ENCODE measurements around the gene ELOVL1. TPM values are rescaled to one million over a fixed set of nuclear protein-coding genes. Genes with fewer than 3 reads are reported as not detected.
"Not testable (repeated sequence)": the region's sequence is repeated elsewhere in the genome, so short reads cannot be mapped to it uniquely, and the experiment has no call there.

Gene ELOVL1
- total RNA-seq, 1 experiment from 2014 or later: 46.3 TPM

DNA sequence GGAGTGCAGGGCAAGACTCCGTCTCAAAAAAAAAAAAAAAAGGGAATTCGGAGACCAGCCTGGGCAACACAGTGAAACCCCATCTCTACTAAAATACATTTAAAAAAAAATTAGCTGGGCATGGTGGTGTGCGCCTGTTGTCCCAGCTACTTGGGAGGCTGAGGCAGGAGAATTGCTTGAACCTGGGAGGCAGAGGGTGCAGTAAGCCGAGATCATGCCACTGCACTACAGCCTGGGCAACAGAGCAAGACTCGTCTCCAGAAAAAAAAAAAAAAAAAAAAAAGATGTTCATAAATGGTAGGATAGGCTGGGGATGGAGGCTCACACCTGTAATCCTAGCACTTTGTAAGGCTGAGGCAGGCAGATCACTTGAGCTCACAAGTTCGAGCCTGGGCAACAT lies 2.0 kb upstream of the ELOVL1 start:
- H3K9me3 ChIP-seq (replicated peaks); H3K36me3 ChIP-seq; DNase-seq; H3K27ac ChIP-seq; H3K4me1 ChIP-seq; H3K4me3 ChIP-seq; H3K27me3 ChIP-seq: not testable (repeated sequence)

DNA sequence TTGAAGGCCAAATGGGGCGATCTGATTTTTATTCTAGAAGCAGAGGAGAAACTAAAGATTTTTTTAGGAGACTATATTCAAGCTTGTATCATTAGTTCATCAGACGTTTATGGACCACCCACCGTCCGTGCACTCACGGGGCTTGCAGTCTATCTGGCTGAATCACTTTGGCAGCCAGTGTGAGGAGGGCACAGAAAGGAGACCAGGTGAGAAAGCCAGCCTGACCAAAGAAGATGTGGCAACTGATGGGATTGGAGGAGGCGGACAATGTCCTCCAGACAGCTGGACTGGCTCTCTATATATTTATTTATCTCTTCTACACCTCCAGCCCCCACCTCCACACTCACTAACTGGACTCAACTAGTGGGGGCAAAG lies 822 bp upstream of the ELOVL1 start:
- Histone ChIP-seq H3K4me3 (peak overlapping the region; percentile 87), H3K4me1 (peaks cover 3% of the 10 kb centered on the region; the same call in 1 of the 2 replicates), H3K36me3 (peaks cover 8% of the 10 kb centered on the region), H3K9me3 (replicated peaks) (no peaks in the 10 kb centered on the region), H3K27me3 (no peaks in the 10 kb centered on the region), H3K27ac (peak overlapping the region; percentile 73)
- DNase-seq: peak in 1 of 2 experiments; percentile 41

GRCh38 chr1:43367026-43367903 lies 546 bp downstream of the ELOVL1 start:
- no peak for DNase-seq
- Histone ChIP-seq H3K27ac (peak overlapping the region; percentile 73; the same call in 1 of the 2 replicates), H3K27me3 (no peaks in the 10 kb centered on the region), H3K9me3 (replicated peaks) (no peaks in the 10 kb centered on the region), H3K4me1 (peaks cover 3% of the 10 kb centered on the region; the same call in 1 of the 2 replicates), H3K36me3 (peaks cover 17% of the 10 kb centered on the region), H3K4me3 (peak overlapping the region; percentile 87)

- DNase-seq: no peak
- H3K4me1 ChIP-seq: peaks cover 3% of the 10 kb centered on the region; the same call in 1 of the 2 replicates
- no peaks in the 10 kb centered on the region for H3K27me3 ChIP-seq
- no peak overlapping the region for H3K27ac ChIP-seq
- peaks cover 23% of the 10 kb centered on the region for H3K36me3 ChIP-seq
- H3K9me3 ChIP-seq (replicated peaks): no peaks in the 10 kb centered on the region
- peak overlapping the region; percentile 87; the same call in 1 of the 2 replicates for H3K4me3 ChIP-seq
Observed at GRCh38 chr1:43366601-43367025, 1.2 kb downstream of the ELOVL1 start.

DNA sequence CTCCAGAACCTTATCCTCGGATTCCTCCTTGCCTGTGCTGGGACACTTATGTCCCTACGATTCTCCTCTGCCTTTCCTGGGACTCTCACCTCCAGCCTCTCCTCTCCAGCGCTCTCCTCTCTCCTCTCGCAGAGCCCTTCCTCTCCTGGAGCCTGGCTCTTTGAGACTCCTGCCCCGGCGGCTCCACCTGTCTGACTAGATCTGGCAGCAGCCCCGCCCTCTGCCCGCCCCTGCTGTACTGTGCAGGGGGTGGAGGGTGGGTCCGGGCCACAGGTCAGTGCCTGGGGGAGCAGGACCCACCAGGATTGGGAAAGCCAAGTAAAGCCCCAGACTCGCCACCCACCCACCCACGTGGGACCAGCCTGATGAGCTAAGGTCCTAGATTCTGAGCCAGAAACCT lies 1.6 kb downstream of the ELOVL1 start:
- Histone ChIP-seq H3K27me3 (no peaks in the 10 kb centered on the region), H3K36me3 (peaks cover 28% of the 10 kb centered on the region), H3K4me1 (peaks cover 3% of the 10 kb centered on the region; the same call in 1 of the 2 replicates), H3K4me3 (no peak overlapping the region), H3K27ac (no peak overlapping the region), H3K9me3 (replicated peaks) (no peaks in the 10 kb centered on the region)
- no peak for DNase-seq

DNA sequence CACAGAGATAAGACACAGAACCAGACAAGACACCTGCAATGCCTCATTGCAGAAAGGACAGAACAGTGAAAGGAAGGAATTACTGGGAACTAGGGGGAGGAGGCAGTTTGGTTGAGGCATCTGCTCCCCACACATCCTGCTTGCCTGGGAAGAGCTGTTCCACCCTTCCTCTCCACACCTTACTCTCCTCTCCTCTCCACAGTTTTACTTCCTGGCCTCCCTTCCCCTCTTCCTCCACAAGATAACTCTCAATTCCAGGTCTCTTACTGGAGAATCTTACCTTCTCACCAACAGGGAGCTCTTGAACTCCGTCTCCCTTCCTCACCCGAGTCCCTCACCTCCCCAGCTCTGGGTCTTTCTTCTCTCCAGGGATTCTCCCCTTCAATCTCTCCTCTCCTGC lies 2.1 kb downstream of the ELOVL1 start:
- H3K4me1 ChIP-seq: peaks cover 4% of the 10 kb centered on the region; the same call in 1 of the 2 replicates
- no peak overlapping the region for H3K4me3 ChIP-seq
- no peak for DNase-seq
- H3K36me3 ChIP-seq: peaks cover 33% of the 10 kb centered on the region
- no peaks in the 10 kb centered on the region for H3K9me3 ChIP-seq (replicated peaks)
- H3K27me3 ChIP-seq: no peaks in the 10 kb centered on the region
- H3K27ac ChIP-seq: no peak overlapping the region

DNA sequence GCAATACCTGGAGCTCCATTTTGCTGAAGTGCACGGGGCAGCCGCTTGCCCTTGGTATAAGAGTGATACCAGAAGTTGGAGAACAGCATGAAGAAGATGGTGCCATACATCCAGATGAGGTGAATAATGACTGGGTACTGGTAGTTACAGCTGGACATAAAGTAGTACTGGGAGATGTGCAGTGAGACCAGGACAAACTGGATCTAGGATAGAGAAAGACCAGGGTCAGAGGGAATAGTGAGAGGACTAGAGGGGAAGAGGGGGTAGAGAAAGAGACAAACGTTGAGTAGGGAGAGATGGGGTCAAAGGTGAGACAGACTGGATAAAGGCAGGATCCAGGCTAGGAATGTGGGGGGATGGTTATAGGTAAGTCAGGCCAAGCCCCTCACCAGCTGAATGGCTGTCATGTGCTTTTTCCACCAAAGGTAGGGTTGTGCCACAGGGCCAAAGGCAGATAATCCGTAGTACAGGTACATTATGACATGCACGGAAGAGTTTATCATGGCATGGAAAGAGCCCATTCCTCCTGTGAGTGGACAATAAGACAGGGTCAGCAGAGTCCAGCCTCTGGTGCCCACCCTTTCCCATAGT lies 3.8 kb downstream of the ELOVL1 start:
- H3K9me3 ChIP-seq (replicated peaks): no peaks in the 10 kb centered on the region
- H3K4me3 ChIP-seq: no peak overlapping the region
- H3K36me3 ChIP-seq: peaks cover 39% of the 10 kb centered on the region
- DNase-seq: no peak
- H3K4me1 ChIP-seq: peaks cover 10% of the 10 kb centered on the region; the same call in 1 of the 2 replicates
- no peak overlapping the region for H3K27ac ChIP-seq
- H3K27me3 ChIP-seq: no peaks in the 10 kb centered on the region

DNA sequence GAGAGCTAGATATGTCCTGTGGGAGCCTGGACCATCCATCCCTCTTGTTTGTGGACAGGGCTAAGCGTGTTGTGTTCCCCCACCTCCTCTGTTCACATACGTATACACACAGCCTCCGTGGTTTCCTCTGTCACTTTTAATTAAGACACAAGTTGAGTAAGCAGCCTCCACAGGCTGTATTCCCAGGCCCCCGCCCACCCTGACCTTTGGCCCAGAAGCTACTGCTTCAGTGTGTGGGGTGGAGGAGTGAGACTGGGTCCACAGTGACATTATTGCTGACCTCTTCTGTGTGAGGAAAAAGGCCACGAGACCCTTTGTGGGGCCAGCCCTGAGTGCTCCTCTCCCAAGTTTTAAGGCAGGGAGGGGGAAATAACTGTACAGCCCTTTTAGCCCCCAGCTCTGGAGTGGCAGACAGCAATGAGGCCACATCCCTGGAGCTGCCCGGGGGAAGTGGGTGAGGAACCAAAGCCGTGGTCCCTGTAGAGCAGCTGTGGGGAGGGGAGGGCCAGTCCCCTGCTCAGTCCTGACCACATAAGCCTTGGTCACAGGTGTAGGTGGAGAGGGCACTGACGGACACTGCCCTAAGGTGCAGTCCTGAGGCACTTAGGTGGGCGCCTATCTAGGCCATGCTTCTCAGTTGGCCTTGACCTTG lies 4.4 kb downstream of the ELOVL1 start:
- DNase-seq: no peak
- H3K4me3 ChIP-seq: no peak overlapping the region
- H3K4me1 ChIP-seq: peaks cover 7% of the 10 kb centered on the region; the same call in 1 of the 2 replicates
- H3K27ac ChIP-seq: no peak overlapping the region
- H3K9me3 ChIP-seq (replicated peaks): no peaks in the 10 kb centered on the region
- no peaks in the 10 kb centered on the region for H3K27me3 ChIP-seq
- peaks cover 39% of the 10 kb centered on the region for H3K36me3 ChIP-seq

DNA sequence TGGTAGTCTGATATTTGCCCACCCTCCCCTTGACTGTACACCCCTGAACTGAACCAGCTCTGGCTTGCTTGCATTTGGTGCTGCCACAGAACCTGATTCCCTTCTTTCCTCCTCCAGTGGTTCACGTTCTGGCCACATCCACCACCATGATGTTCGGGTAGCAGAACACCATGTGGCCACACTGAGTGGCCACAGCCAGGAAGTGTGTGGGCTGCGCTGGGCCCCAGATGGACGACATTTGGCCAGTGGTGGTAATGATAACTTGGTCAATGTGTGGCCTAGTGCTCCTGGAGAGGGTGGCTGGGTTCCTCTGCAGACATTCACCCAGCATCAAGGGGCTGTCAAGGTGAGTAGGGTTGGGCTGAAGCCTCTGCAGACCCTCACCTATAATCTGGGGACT lies 7.2 kb downstream of the ELOVL1 start:
- no peaks in the 10 kb centered on the region for H3K27me3 ChIP-seq
- H3K4me3 ChIP-seq: no peak overlapping the region; the same call in 1 of the 2 replicates
- H3K27ac ChIP-seq: no peak overlapping the region
- peaks cover 7% of the 10 kb centered on the region; the same call in 1 of the 2 replicates for H3K4me1 ChIP-seq
- H3K9me3 ChIP-seq (replicated peaks): no peaks in the 10 kb centered on the region
- DNase-seq: no peak
- peaks cover 39% of the 10 kb centered on the region for H3K36me3 ChIP-seq

DNA sequence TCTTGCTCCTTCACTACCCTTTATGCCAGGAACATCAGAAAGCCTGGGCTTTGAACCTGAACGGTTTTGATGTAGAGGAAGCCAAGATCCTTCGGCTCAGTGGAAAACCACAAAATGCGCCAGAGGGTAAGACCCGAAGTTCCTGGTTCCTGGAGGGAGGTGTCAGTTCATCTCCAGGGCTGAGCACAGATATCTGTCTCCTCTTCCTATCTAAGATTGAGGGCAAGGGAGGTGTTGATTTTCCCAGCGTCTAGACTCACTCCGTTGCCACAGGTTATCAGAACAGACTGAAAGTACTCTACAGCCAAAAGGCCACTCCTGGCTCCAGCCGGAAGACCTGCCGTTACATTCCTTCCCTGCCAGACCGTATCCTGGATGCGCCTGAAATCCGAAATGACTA lies 8.1 kb downstream of the ELOVL1 start:
- H3K27ac ChIP-seq: peak overlapping the region; percentile 85; the same call in 1 of the 2 replicates
- DNase-seq: no peak
- peaks cover 37% of the 10 kb centered on the region for H3K36me3 ChIP-seq
- H3K9me3 ChIP-seq (replicated peaks): no peaks in the 10 kb centered on the region
- no peaks in the 10 kb centered on the region for H3K27me3 ChIP-seq
- peak overlapping the region; percentile 71 for H3K4me3 ChIP-seq
- H3K4me1 ChIP-seq: peaks cover 7% of the 10 kb centered on the region; the same call in 1 of the 2 replicates

DNA sequence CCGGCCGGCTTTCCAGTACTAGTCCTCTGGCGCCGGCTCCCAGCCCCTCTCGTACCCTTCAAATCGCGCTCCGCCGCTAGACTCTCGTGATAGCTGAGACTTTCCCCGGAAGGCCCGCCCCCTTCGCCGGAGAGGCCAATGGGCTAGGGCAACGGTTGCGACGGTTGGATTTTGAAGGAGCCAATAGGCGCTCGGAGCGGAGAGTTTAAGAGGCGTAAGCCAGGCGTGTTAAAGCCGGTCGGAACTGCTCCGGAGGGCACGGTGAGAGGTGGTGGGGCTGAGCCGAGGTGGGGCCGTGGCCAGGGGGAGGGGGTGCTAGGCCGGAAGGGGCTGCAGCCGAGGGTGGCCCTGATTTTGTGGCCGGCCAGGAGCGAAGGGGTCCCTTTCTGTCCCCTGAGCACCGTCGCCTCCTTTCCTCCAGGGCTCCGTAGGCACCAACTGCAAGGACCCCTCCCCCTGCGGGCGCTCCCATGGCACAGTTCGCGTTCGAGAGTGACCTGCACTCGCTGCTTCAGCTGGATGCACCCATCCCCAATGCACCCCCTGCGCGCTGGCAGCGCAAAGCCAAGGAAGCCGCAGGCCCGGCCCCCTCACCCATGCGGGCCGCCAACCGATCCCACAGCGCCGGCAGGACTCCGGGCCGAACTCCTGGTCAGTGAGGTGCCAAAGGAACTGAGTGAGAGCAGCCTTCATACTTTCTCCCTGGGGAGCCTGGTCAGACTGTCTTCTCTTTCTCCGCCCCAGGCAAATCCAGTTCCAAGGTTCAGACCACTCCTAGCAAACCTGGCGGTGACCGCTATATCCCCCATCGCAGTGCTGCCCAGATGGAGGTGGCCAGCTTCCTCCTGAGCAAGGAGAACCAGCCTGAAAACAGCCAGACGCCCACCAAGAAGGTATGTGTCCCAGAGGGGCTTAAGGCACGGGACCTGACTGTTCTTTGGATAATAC lies 8.8 kb downstream of the ELOVL1 start, which contains the start of gene CDC20:
CDC20 (plus strand) TSS at position 236 of the 948 bp plus-strand sequence; CDS start at position 471, 235 bp downstream.
- peaks cover 7% of the 10 kb centered on the region; the same call in 1 of the 2 replicates for H3K4me1 ChIP-seq
- H3K27ac ChIP-seq: peak within 1 kb of the TSS; percentile 85
- no peaks in the 10 kb centered on the region for H3K27me3 ChIP-seq
- peak within 1 kb of the TSS; percentile 71 for H3K4me3 ChIP-seq
- no peaks in the 10 kb centered on the region for H3K9me3 ChIP-seq (replicated peaks)
- peaks cover 33% of the 10 kb centered on the region for H3K36me3 ChIP-seq
- peak; percentile 99 to 100 for DNase-seq

- Histone ChIP-seq H3K36me3 (peaks cover 31% of the 10 kb centered on the region), H3K4me1 (peaks cover 7% of the 10 kb centered on the region; the same call in 1 of the 2 replicates), H3K4me3 (peak overlapping the region; percentile 71), H3K27me3 (no peaks in the 10 kb centered on the region), H3K27ac (peak overlapping the region; percentile 85), H3K9me3 (replicated peaks) (no peaks in the 10 kb centered on the region)
- DNase-seq: peak in 1 of 2 experiments; percentile 55
Observed at GRCh38 chr1:43358121-43358745, 9.6 kb downstream of the ELOVL1 start.

DNA sequence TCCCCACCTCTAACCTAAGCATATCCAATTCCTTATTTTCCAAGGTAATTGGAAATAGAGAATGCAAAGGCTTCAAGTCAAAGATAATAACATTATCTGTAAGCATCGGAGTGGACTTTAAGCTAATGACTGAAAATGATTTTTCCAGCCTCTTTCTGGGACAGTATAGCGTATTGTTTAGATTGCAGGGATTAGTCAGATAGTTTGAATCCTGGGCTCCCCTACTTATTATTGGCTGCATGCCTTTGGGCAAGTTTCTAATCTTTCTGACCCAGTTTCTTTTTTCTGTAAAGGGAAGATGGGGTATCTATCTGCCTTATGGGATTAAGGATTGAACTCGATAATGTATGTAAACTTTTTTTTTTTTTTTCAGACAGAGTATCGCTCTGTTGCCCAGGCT lies 10.6 kb downstream of the ELOVL1 start:
- H3K4me3 ChIP-seq: no peak overlapping the region
- no peaks in the 10 kb centered on the region for H3K9me3 ChIP-seq (replicated peaks)
- H3K27me3 ChIP-seq: no peaks in the 10 kb centered on the region
- peaks cover 7% of the 10 kb centered on the region; the same call in 1 of the 2 replicates for H3K4me1 ChIP-seq
- DNase-seq: no peak
- no peak overlapping the region for H3K27ac ChIP-seq
- peaks cover 23% of the 10 kb centered on the region for H3K36me3 ChIP-seq

Data from SJCRH30 (cell line).